Keratinocyte (primary cell): ENCODE measurements around the gene CFAP58. TPM values are rescaled to one million over a fixed set of nuclear protein-coding genes. Genes with fewer than 3 reads are reported as not detected.

Source experiments
- DNase-seq: peaks from one replicate; pipeline ENCODE4 v3.0.0-alpha.2; 2011; ENCODE audit warnings: low read depth, missing footprints, low spot score
- FAIRE-seq: peaks from 2 replicates; lab custom pipeline; 2011; peaks lifted over from hg19 to GRCh38; lab: Jason Lieb, UNC
- H2AFZ ChIP-seq: 2 replicates; pipeline ENCODE4 v1.6.0; 2012; ENCODE audit warnings: low read length, control low read depth, inconsistent platforms; ENCODE audit not compliant: control insufficient read depth
- H3K27ac ChIP-seq: 2 replicates; pipeline ENCODE4 v1.5.1; 2011; ENCODE audit warnings: low read length; ENCODE audit not compliant: control insufficient read depth, insufficient read depth
- H3K27me3 ChIP-seq: 3 replicates; pipeline ENCODE4 v1.6.0; 2011; ENCODE audit warnings: low read length; ENCODE audit not compliant: control insufficient read depth, insufficient read depth; ENCODE audit errors: extremely low read depth
- H3K36me3 ChIP-seq, 2 experiments: 2 replicates in 1 of 2; 3 replicates in 1 of 2; pipeline ENCODE4 v1.5.1; 2011; ENCODE audit warnings: low read length in 2 of 2, mild to moderate bottlenecking in 1 of 2; ENCODE audit not compliant: control insufficient read depth in 2 of 2, insufficient read depth in 2 of 2; ENCODE audit errors: extremely low read depth in 1 of 2
- H3K4me1 ChIP-seq: 3 replicates; pipeline ENCODE4 v1.5.1; 2011; ENCODE audit warnings: low read length; ENCODE audit not compliant: control insufficient read depth, insufficient read depth; ENCODE audit errors: extremely low read depth
- H3K4me2 ChIP-seq: 3 replicates; pipeline ENCODE4 v1.6.0; 2011; ENCODE audit warnings: low read depth, low read length; ENCODE audit not compliant: control insufficient read depth, insufficient read depth; ENCODE audit errors: extremely low read depth
- H3K4me3 ChIP-seq, 3 experiments: fragments of 200-600 bp in 1 of 3; sonication (generic) in 1 of 3; 2 replicates in 2 of 3; 3 replicates in 1 of 3; pipeline ENCODE4 v1.5.1; 2011 to 2016; ENCODE audit warnings: low read length in 3 of 3, mild to moderate bottlenecking in 3 of 3, control low read depth in 2 of 3, inconsistent platforms in 1 of 3, low read depth in 1 of 3, mixed read lengths in 1 of 3, mixed run types in 1 of 3, moderate library complexity in 1 of 3; ENCODE audit not compliant: control insufficient read depth in 2 of 3, insufficient read depth in 2 of 3; ENCODE audit errors: extremely low read depth in 1 of 3
- H3K79me2 ChIP-seq: 2 replicates; pipeline ENCODE4 v1.6.0; 2012; ENCODE audit warnings: low read length; ENCODE audit not compliant: control insufficient read depth, insufficient read depth
- H3K9ac ChIP-seq: 3 replicates; pipeline ENCODE4 v1.6.0; 2011; ENCODE audit warnings: low read length; ENCODE audit not compliant: control insufficient read depth, insufficient read depth; ENCODE audit errors: extremely low read depth
- H3K9me1 ChIP-seq: 3 replicates; pipeline ENCODE4 v1.6.0; 2011; ENCODE audit warnings: low read length; ENCODE audit not compliant: control insufficient read depth, insufficient read depth; ENCODE audit errors: extremely low read depth
- H3K9me3 ChIP-seq: 2 replicates; pipeline ENCODE4 v1.5.1; 2012; ENCODE audit warnings: low read depth, low read length; ENCODE audit not compliant: control insufficient read depth
- H4K20me1 ChIP-seq: 3 replicates; pipeline ENCODE4 v1.6.0; 2011; ENCODE audit warnings: low read length; ENCODE audit not compliant: control insufficient read depth, insufficient read depth; ENCODE audit errors: extremely low read depth
- EZH2 ChIP-seq: IDR thresholded peaks from one replicate; pipeline ENCODE4 v1.6.1; 2012; ENCODE audit warnings: inconsistent platforms, mild to moderate bottlenecking, low read length, moderate library complexity
- dilution Hi-C: fragments of 300-500 bp; cut with MboI; formaldehyde crosslinking; loops from one replicate; pipeline ENCODE4 v1.7.0; 2020; ENCODE audit warnings: low sequenced_read_pairs; ENCODE audit not compliant: extremely low pct_ligation_motif_present
- polyA plus RNA-seq, 5 experiments: library from polyadenylated mRNA; depleted of rRNA in 3 of 5; stranded (reverse) in 3 of 5; stranded (forward) in 1 of 5; unstranded in 1 of 5; fragments of >200 nt; gene quantifications; 1 replicate in 1 of 5; 2 replicates in 3 of 5; 3 replicates in 1 of 5; pipeline versions ENCODE4 v1.2.1 to v1.2.3, GENCODE V29; 2011 to 2012; ENCODE audit warnings: missing spikeins in 2 of 5, low read depth in 1 of 5, low replicate concordance in 1 of 5
- TF ChIP-seq, protein P1 (sequence below), 3 experiments: IDR thresholded peaks in 1 of 3; conservative IDR thresholded peaks in 1 of 3; optimal IDR thresholded peaks in 1 of 3; 2 replicates in 2 of 3; 3 replicates in 1 of 3; pipeline versions ENCODE3 to v1.5.1; 2011; ENCODE audit warnings: low read length in 3 of 3, mild to moderate bottlenecking in 3 of 3, moderate library complexity in 2 of 3, control low read depth in 1 of 3, inconsistent platforms in 1 of 3; ENCODE audit not compliant: insufficient read depth in 2 of 3; ENCODE audit errors: extremely low read depth in 1 of 3

CFAP58 gene
- polyA plus RNA-seq, 1 donor (not counting 4 experiments of a cell fraction or from before 2014, with no cell fraction given): 2.3 TPM

DNA sequence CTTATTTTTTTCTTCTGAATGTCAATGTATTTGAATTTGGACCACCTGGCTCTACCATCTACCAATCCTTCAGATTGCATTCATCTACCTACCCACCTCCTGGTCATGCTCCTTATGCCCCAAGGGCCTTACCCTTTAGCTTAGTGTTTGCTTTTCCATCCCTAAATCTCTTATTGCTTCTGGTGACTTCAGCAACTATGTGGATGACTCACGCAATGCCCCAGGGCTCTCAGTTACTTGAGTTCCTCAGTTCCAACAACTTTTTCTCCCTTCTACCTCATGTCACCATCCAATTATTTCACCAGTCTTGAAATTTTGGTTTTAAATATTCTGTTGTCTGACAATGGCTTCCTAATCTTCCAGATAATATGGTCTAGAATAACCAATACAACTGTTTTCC lies 118.9 kb downstream of the CFAP58 start:
- Histone ChIP-seq H3K27me3 (no peaks in the 10 kb centered on the region), H3K4me1 (peaks cover 9% of the 10 kb centered on the region), H3K36me3 (no peaks in the 10 kb centered on the region), H3K79me2 (no peaks in the 10 kb centered on the region), H3K27ac (no peak overlapping the region), H3K4me3 (no peak overlapping the region), H3K9ac (no peak overlapping the region), H3K4me2 (no peak overlapping the region), H4K20me1 (no peaks in the 10 kb centered on the region), H3K9me3 (no peaks in the 10 kb centered on the region), H3K9me1 (no peaks in the 10 kb centered on the region), H2AFZ (no peak overlapping the region)
- dilution Hi-C loops: no loop called here
- FAIRE-seq: peak; percentile 73
- peak; percentile 32 for DNase-seq
- TF ChIP-seq, protein P1, sequence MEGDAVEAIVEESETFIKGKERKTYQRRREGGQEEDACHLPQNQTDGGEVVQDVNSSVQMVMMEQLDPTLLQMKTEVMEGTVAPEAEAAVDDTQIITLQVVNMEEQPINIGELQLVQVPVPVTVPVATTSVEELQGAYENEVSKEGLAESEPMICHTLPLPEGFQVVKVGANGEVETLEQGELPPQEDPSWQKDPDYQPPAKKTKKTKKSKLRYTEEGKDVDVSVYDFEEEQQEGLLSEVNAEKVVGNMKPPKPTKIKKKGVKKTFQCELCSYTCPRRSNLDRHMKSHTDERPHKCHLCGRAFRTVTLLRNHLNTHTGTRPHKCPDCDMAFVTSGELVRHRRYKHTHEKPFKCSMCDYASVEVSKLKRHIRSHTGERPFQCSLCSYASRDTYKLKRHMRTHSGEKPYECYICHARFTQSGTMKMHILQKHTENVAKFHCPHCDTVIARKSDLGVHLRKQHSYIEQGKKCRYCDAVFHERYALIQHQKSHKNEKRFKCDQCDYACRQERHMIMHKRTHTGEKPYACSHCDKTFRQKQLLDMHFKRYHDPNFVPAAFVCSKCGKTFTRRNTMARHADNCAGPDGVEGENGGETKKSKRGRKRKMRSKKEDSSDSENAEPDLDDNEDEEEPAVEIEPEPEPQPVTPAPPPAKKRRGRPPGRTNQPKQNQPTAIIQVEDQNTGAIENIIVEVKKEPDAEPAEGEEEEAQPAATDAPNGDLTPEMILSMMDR (optimal IDR thresholded peaks at IDR 0.05 in 1 of 3, IDR thresholded peaks at IDR 0.05 in 1 of 3, conservative IDR thresholded peaks at IDR 0.05 in 1 of 3; ENCODE audit: extremely low read depth in 1 of 3, insufficient read depth in 2 of 3, low read length in 3 of 3): no peak
- no peak for TF ChIP-seq EZH2

DNA sequence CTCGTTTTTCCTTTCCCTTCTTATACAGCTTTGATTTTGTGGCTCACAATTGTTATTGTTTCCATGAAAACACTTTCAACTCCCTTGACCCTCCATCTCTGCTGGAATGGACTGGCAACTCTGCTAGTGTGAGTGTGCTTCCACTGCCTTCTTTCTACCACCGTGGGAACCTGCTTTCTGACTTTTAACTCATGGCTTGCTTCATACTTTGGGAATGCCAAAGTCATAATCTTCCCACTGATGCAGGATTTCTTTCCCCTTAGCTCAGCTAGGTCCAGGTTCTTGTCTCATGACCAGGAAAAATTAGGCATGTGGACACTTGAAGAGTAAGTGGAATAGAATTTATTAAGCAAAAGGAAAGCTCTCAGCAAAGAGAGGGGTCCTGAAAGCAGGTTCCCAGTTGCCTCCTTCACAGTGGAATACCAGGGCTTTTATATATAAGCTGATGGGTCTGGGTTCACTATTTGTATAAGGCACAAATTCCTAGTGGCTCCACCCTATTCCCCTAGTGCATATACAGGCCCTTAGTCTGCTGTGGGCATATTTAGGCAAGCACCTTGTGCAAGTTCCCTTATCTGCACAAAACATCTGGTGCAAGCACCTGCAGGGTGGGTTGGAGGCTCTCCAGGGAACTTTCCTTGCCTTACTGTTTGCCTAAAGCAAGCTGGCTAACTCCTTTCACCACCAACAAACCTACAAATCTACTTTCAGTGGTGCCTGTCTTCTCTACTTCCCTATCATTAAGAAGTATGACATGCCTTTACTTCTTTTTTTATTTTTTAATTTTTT lies 119.5 kb downstream of the CFAP58 start:
- H3K4me3 ChIP-seq: no peak overlapping the region
- no peaks in the 10 kb centered on the region for H3K27me3 ChIP-seq
- dilution Hi-C loops: no loop called here
- no peaks in the 10 kb centered on the region for H3K9me3 ChIP-seq
- H4K20me1 ChIP-seq: no peaks in the 10 kb centered on the region
- H3K9me1 ChIP-seq: no peaks in the 10 kb centered on the region
- H3K79me2 ChIP-seq: no peaks in the 10 kb centered on the region
- FAIRE-seq (no peak), DNase-seq (no peak)
- no peak overlapping the region for H3K27ac ChIP-seq
- H3K36me3 ChIP-seq: no peaks in the 10 kb centered on the region
- no peak overlapping the region for H3K4me2 ChIP-seq
- TF ChIP-seq EZH2: no peak
- TF ChIP-seq, protein P1 (optimal IDR thresholded peaks at IDR 0.05 in 1 of 3, IDR thresholded peaks at IDR 0.05 in 1 of 3, conservative IDR thresholded peaks at IDR 0.05 in 1 of 3; ENCODE audit: extremely low read depth in 1 of 3, insufficient read depth in 2 of 3, low read length in 3 of 3): no peak
- H2AFZ ChIP-seq: no peak overlapping the region
- no peak overlapping the region for H3K9ac ChIP-seq
- H3K4me1 ChIP-seq: peaks cover 9% of the 10 kb centered on the region
